Body of pancreas (tissue), 4 donors: ENCODE measurements around the gene ANGPTL1. TPM values are rescaled to one million over a fixed set of nuclear protein-coding genes. Genes with fewer than 3 reads are reported as not detected.

ENCODE experiments used
- ATAC-seq: fragments of 150-250 bp; one replicate; pipeline ENCODE4 v1.9.1; 2016
- DNase-seq, 4 donors: peaks; one replicate each; pipeline ENCODE4 v3.0.0-alpha.2; 2019
- H3K27ac ChIP-seq, 4 donors: fragments of 200-600 bp; sonication (generic); 1 replicate in 3 of 4; 2 replicates in 1 of 4; pipeline versions ENCODE4 v1.5.1 to v1.6.1; 2016 to 2019; ENCODE audit warnings: mild to moderate bottlenecking in 1 of 4, mixed read lengths in 1 of 4, moderate library complexity in 1 of 4
- H3K27me3 ChIP-seq, 2 donors: fragments of 200-600 bp; sonication (generic); one replicate each; pipeline ENCODE4 v1.6.0; 2016; ENCODE audit warnings: mild to moderate bottlenecking in 1 of 2
- H3K36me3 ChIP-seq, 2 donors: fragments of 200-600 bp; sonication (generic); replicated peaks in 1 of 2; 2 replicates each; pipeline ENCODE4 v1.5.1; 2016; ENCODE audit warnings: low read depth in 2 of 2; ENCODE audit not compliant: insufficient read depth in 1 of 2
- H3K4me1 ChIP-seq: fragments of 200-600 bp; sonication (generic); one replicate; pipeline ENCODE4 v1.6.0; 2016
- H3K4me3 ChIP-seq, 2 donors: fragments of 200-600 bp; sonication (generic); 1 replicate in 1 of 2; 2 replicates in 1 of 2; pipeline ENCODE4 v1.5.1; 2016 to 2019
- H3K9me3 ChIP-seq, 3 donors: fragments of 200-600 bp; sonication (generic); 1 replicate in 2 of 3; 2 replicates in 1 of 3; pipeline ENCODE4 v1.5.1; 2016
- POLR2A ChIP-seq, 3 donors: fragments of 450-650 bp; IDR thresholded peaks; one replicate each; pipeline ENCODE4 v1.6.1; 2016; ENCODE audit warnings: antibody characterized with exemption in 3 of 3, mild to moderate bottlenecking in 2 of 3
- WGBS, 2 donors: methylation state at CpG; one replicate each; pipeline ENCODE4 v1.1.5; 2017; 5-methylcytosine and 5-hydroxymethylcytosine counted together
- intact Hi-C: fragments of 100-400 bp; cut with DNase I; formaldehyde crosslinking; loops from one replicate; pipeline ENCODE4 v1.15.1; 2023
- total RNA-seq, 2 donors: library from RNA; depleted of rRNA; stranded (reverse); fragments of >200 nt; gene quantifications; one replicate each; pipeline ENCODE4 v1.1.0, GENCODE V29; 2016
- TF ChIP-seq, protein P1 (sequence below), 7 experiments: fragments of 450-650 bp in 4 of 7; fragments of 200-600 bp in 3 of 7; sonication (generic) in 3 of 7; IDR thresholded peaks; one replicate each; pipeline ENCODE4 v1.5.1; 2016 to 2019; ENCODE audit warnings: antibody characterized with exemption in 7 of 7

ANGPTL1 gene
- total RNA-seq, 2 donors from 2014 or later, result 9.3 to 19.8 TPM

GRCh38 chr1:178825167-178825566 is 45.7 kb downstream of the ANGPTL1 start:
- intact Hi-C loops, result no loop called here
- ATAC-seq (no peak), DNase-seq (no peak)
- no peaks in the 10 kb centered on the region for H3K27me3 ChIP-seq
- no peaks in the 10 kb centered on the region for H3K9me3 ChIP-seq
- H3K4me1 ChIP-seq, result no peaks in the 10 kb centered on the region
- no peaks in the 10 kb centered on the region for H3K36me3 ChIP-seq
- TF ChIP-seq, protein P1, sequence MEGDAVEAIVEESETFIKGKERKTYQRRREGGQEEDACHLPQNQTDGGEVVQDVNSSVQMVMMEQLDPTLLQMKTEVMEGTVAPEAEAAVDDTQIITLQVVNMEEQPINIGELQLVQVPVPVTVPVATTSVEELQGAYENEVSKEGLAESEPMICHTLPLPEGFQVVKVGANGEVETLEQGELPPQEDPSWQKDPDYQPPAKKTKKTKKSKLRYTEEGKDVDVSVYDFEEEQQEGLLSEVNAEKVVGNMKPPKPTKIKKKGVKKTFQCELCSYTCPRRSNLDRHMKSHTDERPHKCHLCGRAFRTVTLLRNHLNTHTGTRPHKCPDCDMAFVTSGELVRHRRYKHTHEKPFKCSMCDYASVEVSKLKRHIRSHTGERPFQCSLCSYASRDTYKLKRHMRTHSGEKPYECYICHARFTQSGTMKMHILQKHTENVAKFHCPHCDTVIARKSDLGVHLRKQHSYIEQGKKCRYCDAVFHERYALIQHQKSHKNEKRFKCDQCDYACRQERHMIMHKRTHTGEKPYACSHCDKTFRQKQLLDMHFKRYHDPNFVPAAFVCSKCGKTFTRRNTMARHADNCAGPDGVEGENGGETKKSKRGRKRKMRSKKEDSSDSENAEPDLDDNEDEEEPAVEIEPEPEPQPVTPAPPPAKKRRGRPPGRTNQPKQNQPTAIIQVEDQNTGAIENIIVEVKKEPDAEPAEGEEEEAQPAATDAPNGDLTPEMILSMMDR (IDR thresholded peaks at IDR 0.05), result no peak
- no peak for TF ChIP-seq POLR2A (IDR thresholded peaks at IDR 0.05)
- H3K4me3 ChIP-seq, result no peak overlapping the region
- no peak overlapping the region for H3K27ac ChIP-seq
- WGBS, 2 donors, result 82 to 86% methylated on average over 2 of the region's 2 CpGs

- TF ChIP-seq POLR2A (IDR thresholded peaks at IDR 0.05), result no peak
- TF ChIP-seq, protein P1 (IDR thresholded peaks at IDR 0.05), result no peak
- Histone ChIP-seq H3K9me3 (no peaks in the 10 kb centered on the region), H3K27ac (no peak overlapping the region), H3K36me3 (no peaks in the 10 kb centered on the region), H3K4me3 (no peak overlapping the region), H3K4me1 (no peaks in the 10 kb centered on the region), H3K27me3 (no peaks in the 10 kb centered on the region)
- ATAC-seq (no peak), DNase-seq (no peak)
- intact Hi-C loops, result no loop called here
- WGBS, 2 donors, result 91 to 95% methylated on average over 1 of the region's 1 CpG
Measured at GRCh38 chr1:178821134-178821866, 49.6 kb downstream of the ANGPTL1 start.

DNA sequence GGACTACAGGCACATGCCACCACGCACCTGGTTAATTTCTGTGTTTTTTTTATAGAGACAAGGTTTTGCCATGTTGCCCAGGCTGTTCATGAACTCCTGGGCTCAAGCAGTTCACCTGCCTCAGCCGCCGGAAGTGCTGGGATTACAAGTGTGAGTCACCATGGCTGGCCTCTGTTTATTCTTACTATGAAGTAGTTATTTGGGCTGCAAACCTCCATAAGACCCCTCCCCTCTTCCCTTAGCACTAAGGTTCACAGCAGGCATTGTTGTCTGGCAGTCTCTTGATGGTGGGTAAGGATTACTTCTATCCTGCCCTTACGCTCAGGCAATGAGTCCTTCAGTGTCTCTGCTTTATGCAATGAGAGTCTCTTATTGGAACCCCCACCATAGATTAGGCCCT is 51.8 kb downstream of the ANGPTL1 start:
- Histone ChIP-seq H3K9me3 (no peaks in the 10 kb centered on the region), H3K27ac (no peak overlapping the region), H3K4me1 (no peaks in the 10 kb centered on the region), H3K4me3 (no peak overlapping the region), H3K36me3 (no peaks in the 10 kb centered on the region), H3K27me3 (no peaks in the 10 kb centered on the region)
- TF ChIP-seq, protein P1 (IDR thresholded peaks at IDR 0.05), result no peak
- TF ChIP-seq POLR2A (IDR thresholded peaks at IDR 0.05), result no peak
- ATAC-seq (no peak), DNase-seq (no peak)
- intact Hi-C loops, result no loop called here
- 96 to 97% methylated on average over 4 of the region's 4 CpGs for WGBS, 2 donors

- ATAC-seq, result no peak
- TF ChIP-seq POLR2A (IDR thresholded peaks at IDR 0.05), result no peak
- TF ChIP-seq, protein P1 (IDR thresholded peaks at IDR 0.05), result no peak
- H3K9me3 ChIP-seq, result no peaks in the 10 kb centered on the region
- intact Hi-C loops, result no loop called here
- DNase-seq, result no peak
- no peaks in the 10 kb centered on the region for H3K4me1 ChIP-seq
- WGBS, 2 donors, result 84 to 95% methylated on average over 2 of the region's 2 CpGs
- no peaks in the 10 kb centered on the region for H3K27me3 ChIP-seq
- H3K4me3 ChIP-seq, result no peak overlapping the region
- H3K36me3 ChIP-seq, result no peaks in the 10 kb centered on the region
- no peak overlapping the region for H3K27ac ChIP-seq
Measured at GRCh38 chr1:178818416-178818815, 52.5 kb downstream of the ANGPTL1 start.

- Histone ChIP-seq H3K4me1 (no peaks in the 10 kb centered on the region), H3K36me3 (peaks cover 0 to 2% of the 10 kb centered on the region in 2 donors), H3K27me3 (no peaks in the 10 kb centered on the region), H3K4me3 (no peak overlapping the region), H3K9me3 (no peaks in the 10 kb centered on the region), H3K27ac (no peak overlapping the region)
- TF ChIP-seq, protein P1 (IDR thresholded peaks at IDR 0.05), result no peak
- no peak for TF ChIP-seq POLR2A (IDR thresholded peaks at IDR 0.05)
- ATAC-seq, result no peak
- DNase-seq, result no peak
- intact Hi-C loops, result no loop called here
Measured at GRCh38 chr1:178810585-178810984, 60.3 kb downstream of the ANGPTL1 start.
